GM19193 (cell line): ENCODE measurements around the gene DAPP1.

Experiments used
- POLR2A ChIP-seq: IDR thresholded peaks from 4 replicates; pipeline ENCODE4 v1.6.1; 2011; ENCODE audit not compliant: insufficient read depth, insufficient read length; ENCODE audit errors: extremely low read depth

DAPP1 gene

GRCh38 chr4:99915449-99915848 is 98.8 kb downstream of the DAPP1 start:
- no peak for TF ChIP-seq POLR2A

DNA sequence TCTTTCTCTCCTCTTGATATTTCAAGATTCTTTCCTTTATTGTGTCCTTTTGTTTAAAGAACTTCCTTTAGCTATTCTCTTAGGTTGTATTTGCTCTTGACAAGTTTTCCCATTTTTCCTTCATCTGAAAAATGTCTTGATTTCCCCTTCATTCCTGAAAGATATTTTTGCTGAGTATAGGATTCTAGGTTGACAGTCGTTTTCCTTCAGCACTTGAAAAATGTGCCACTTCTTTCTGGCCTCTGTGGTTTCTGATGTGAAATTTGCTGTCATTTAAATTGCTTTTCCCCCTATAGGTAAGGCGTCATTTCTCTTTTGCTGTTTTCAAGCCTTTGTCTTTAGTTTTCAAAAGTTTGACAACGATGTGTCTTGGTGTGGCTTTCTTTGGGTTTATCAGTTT is 100.9 kb downstream of the DAPP1 start:
- no peak for TF ChIP-seq POLR2A

DNA sequence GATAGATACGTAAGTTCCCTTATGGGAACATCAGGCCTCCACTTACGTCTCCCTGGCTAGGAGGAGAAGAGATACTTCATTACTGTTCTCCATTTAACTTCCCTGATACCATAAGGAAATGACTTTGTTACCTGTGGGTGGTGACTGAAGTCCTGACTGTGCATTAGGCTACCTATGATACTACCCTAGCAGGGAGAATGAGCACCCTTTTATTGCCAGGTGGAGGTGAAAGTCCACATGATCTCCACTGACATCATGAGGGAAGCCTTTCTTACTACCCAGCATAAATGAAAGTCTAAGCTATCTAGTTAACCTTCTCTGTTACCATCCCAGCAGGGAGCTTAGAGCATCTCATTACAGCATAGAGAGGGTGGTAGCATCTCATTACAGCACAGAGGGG is 102.0 kb downstream of the DAPP1 start:
- no peak for TF ChIP-seq POLR2A
